NB4 (cell line): ENCODE data around the gene JOSD2.

Experiments used
- MYC ChIP-seq: IDR thresholded peaks from 2 replicates; pipeline ENCODE4 v1.6.1; 2011; ENCODE audit warnings: low read depth, low read length
- POLR2A ChIP-seq: IDR thresholded peaks from 2 replicates; pipeline ENCODE4 v1.6.1; 2011; ENCODE audit warnings: mild to moderate bottlenecking; ENCODE audit not compliant: insufficient read length; ENCODE audit errors: extremely low read depth
- TF ChIP-seq, protein P1 (sequence below): IDR thresholded peaks from one replicate; pipeline ENCODE4 v1.5.1; 2012; ENCODE audit warnings: low read depth, low read length

DNA sequence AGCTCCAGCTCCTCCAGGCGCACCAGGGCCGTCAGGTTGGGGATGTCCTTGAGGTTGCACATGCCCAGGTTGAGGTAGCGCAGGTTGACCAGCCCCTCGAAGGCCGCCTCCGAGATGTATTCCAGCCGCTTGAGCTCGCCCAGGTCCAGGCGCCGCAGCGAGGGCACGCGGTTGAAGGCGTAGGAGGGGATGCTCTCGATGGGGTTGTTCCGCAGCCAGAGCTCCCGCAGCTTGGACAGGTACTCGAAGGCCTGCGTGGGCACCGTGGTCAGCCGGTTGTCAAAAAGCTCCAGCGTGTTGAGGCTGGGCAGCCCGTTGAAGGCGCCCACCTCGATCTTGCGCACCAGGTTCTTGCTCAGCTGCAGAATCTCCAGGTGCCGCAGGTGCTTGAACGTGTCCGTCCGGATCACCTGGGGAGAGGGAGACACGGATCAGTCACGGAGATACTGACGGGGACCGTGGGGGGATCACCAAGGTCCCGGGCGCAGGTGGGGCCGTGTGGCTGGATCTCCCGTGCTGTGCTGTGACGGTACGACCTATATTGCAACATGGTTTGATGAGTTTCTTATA, 8.1 kb upstream of the JOSD2 start:
- TF ChIP-seq, protein P1, sequence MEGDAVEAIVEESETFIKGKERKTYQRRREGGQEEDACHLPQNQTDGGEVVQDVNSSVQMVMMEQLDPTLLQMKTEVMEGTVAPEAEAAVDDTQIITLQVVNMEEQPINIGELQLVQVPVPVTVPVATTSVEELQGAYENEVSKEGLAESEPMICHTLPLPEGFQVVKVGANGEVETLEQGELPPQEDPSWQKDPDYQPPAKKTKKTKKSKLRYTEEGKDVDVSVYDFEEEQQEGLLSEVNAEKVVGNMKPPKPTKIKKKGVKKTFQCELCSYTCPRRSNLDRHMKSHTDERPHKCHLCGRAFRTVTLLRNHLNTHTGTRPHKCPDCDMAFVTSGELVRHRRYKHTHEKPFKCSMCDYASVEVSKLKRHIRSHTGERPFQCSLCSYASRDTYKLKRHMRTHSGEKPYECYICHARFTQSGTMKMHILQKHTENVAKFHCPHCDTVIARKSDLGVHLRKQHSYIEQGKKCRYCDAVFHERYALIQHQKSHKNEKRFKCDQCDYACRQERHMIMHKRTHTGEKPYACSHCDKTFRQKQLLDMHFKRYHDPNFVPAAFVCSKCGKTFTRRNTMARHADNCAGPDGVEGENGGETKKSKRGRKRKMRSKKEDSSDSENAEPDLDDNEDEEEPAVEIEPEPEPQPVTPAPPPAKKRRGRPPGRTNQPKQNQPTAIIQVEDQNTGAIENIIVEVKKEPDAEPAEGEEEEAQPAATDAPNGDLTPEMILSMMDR = no peak
- TF ChIP-seq POLR2A (no peak), MYC (no peak)
